ENCODE data around the gene RASAL2.
"Not testable (repeated sequence)": the region's sequence is repeated elsewhere in the genome, so short reads cannot be mapped to it uniquely, and the experiment has no call there.

Gene RASAL2

DNA sequence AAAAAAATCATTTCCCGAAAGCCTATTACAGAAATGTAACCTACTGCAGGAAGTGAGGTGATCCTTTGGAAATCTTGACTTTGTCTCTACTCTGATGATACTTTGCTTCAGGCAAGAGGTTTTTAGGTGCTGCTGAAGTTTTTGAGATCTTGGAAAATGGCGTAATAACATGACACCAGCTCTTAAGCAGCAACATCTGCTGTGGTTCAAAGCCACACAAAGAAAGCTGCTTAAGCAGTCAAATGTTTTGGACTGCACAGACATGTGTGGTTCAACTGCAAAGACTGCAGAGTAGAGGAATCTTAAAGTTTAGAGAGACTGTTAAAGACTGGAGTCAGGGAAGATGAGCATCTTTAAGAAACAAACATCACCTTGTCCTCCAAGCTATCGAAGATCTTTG lies 139.0 kb downstream of the RASAL2 start:
- Histone ChIP-seq H3K27me3 (ENCODE audit: control insufficient read depth in 1 of 2, insufficient read depth in 2 of 2, low read length in 2 of 2) (no peaks in the 10 kb centered on the region), H3K27ac (ENCODE audit: low read length) (no peak overlapping the region), H3K9me3 (ENCODE audit: control insufficient read depth in 2 of 2, low read length in 2 of 2) (no peaks in the 10 kb centered on the region), H3K4me3 (ENCODE audit: low read length in 2 of 2) (no peak overlapping the region), H3K9ac (ENCODE audit: low read length in 2 of 2) (no peak overlapping the region), H3K36me3 (ENCODE audit: control insufficient read depth in 2 of 2, insufficient read depth in 2 of 2, low read length in 2 of 2) (no peaks in the 10 kb centered on the region), H3K4me1 (ENCODE audit: control insufficient read depth, insufficient read depth, low read length) (no peaks in the 10 kb centered on the region)

GRCh38 chr1:178237121-178237520 lies 143.2 kb downstream of the RASAL2 start:
- H3K9me3 ChIP-seq (ENCODE audit: control insufficient read depth in 2 of 2, low read length in 2 of 2) = no peaks in the 10 kb centered on the region
- H3K4me3 ChIP-seq (ENCODE audit: low read length in 2 of 2) = no peak overlapping the region
- no peak overlapping the region for H3K27ac ChIP-seq (ENCODE audit: low read length)
- H3K4me1 ChIP-seq (ENCODE audit: control insufficient read depth, insufficient read depth, low read length) = no peaks in the 10 kb centered on the region
- H3K27me3 ChIP-seq (ENCODE audit: control insufficient read depth in 1 of 2, insufficient read depth in 2 of 2, low read length in 2 of 2) = no peaks in the 10 kb centered on the region
- H3K36me3 ChIP-seq (ENCODE audit: control insufficient read depth in 2 of 2, insufficient read depth in 2 of 2, low read length in 2 of 2) = no peaks in the 10 kb centered on the region
- H3K9ac ChIP-seq (ENCODE audit: low read length in 2 of 2) = no peak overlapping the region

GRCh38 chr1:178238722-178239510 lies 145.0 kb downstream of the RASAL2 start:
- Histone ChIP-seq H3K36me3 (ENCODE audit: control insufficient read depth in 2 of 2, insufficient read depth in 2 of 2, low read length in 2 of 2) (no peaks in the 10 kb centered on the region), H3K27me3 (ENCODE audit: control insufficient read depth in 1 of 2, insufficient read depth in 2 of 2, low read length in 2 of 2) (no peaks in the 10 kb centered on the region), H3K9ac (ENCODE audit: low read length in 2 of 2) (no peak overlapping the region), H3K9me3 (ENCODE audit: control insufficient read depth in 2 of 2, low read length in 2 of 2) (no peaks in the 10 kb centered on the region), H3K4me1 (ENCODE audit: control insufficient read depth, insufficient read depth, low read length) (no peaks in the 10 kb centered on the region), H3K4me3 (ENCODE audit: low read length in 2 of 2) (no peak overlapping the region), H3K27ac (ENCODE audit: low read length) (no peak overlapping the region)

DNA sequence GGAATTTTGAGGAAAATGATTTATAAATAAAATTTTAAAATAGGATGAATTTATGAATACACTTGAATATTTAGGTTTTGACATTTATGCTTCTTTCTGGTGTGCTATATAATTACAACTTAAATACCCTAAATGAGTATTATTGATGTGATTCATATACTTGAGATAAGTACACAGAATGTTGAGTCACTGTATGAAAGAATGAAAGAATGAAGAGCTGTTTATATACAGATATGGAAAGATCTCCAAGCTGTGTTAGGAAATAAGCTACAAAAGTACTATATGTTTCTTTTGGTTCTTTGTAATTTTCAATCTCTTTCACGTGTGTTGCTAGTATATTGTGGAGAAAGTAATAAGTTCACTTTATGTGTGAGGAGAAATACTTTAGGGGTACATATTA lies 147.2 kb downstream of the RASAL2 start:
- H3K4me3 ChIP-seq (ENCODE audit: low read length in 2 of 2) = no peak overlapping the region
- H3K4me1 ChIP-seq (ENCODE audit: control insufficient read depth, insufficient read depth, low read length) = no peaks in the 10 kb centered on the region
- no peaks in the 10 kb centered on the region for H3K9me3 ChIP-seq (ENCODE audit: control insufficient read depth in 2 of 2, low read length in 2 of 2)
- no peaks in the 10 kb centered on the region for H3K36me3 ChIP-seq (ENCODE audit: control insufficient read depth in 2 of 2, insufficient read depth in 2 of 2, low read length in 2 of 2)
- no peak overlapping the region for H3K9ac ChIP-seq (ENCODE audit: low read length in 2 of 2)
- no peak overlapping the region for H3K27ac ChIP-seq (ENCODE audit: low read length)
- H3K27me3 ChIP-seq (ENCODE audit: control insufficient read depth in 1 of 2, insufficient read depth in 2 of 2, low read length in 2 of 2) = no peaks in the 10 kb centered on the region

DNA sequence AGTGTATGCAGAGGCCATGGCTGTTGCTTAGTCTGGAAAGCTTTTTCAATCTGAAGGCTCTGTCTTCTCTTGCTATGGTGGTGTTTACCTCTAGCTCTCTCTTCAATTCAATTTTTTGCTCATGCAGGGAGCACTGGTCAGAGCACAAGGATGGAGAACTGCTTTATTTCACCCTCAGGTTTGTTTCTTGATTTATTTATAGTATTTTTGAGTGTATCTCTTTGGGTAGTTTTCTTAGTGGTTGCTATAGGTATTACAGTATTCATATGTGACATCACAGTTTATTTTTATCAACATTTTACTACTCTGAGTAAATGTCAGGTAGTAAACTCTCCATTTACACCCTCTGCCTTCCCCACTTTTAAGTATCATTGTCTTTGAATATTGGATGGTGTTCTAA lies 147.9 kb downstream of the RASAL2 start:
- Histone ChIP-seq H3K9ac (ENCODE audit: low read length in 2 of 2) (no peak overlapping the region), H3K27ac (ENCODE audit: low read length) (no peak overlapping the region), H3K4me3 (ENCODE audit: low read length in 2 of 2) (no peak overlapping the region)

GRCh38 chr1:178243119-178243518 lies 149.2 kb downstream of the RASAL2 start:
- no peak overlapping the region for H3K27ac ChIP-seq (ENCODE audit: low read length)
- no peak overlapping the region for H3K9ac ChIP-seq (ENCODE audit: low read length in 2 of 2)
- H3K4me3 ChIP-seq (ENCODE audit: low read length in 2 of 2) = no peak overlapping the region
- no peaks in the 10 kb centered on the region for H3K36me3 ChIP-seq (ENCODE audit: control insufficient read depth in 2 of 2, insufficient read depth in 2 of 2, low read length in 2 of 2)
- H3K9me3 ChIP-seq (ENCODE audit: control insufficient read depth in 2 of 2, low read length in 2 of 2) = no peaks in the 10 kb centered on the region
- H3K4me1 ChIP-seq (ENCODE audit: control insufficient read depth, insufficient read depth, low read length) = no peaks in the 10 kb centered on the region
- no peaks in the 10 kb centered on the region for H3K27me3 ChIP-seq (ENCODE audit: control insufficient read depth in 1 of 2, insufficient read depth in 2 of 2, low read length in 2 of 2)

More for the DNA sequence above, 147.9 kb downstream of the RASAL2 start:
- H3K27me3 ChIP-seq (ENCODE audit: control insufficient read depth in 1 of 2, insufficient read depth in 2 of 2, low read length in 2 of 2) = no peaks in the 10 kb centered on the region
- H3K4me1 ChIP-seq (ENCODE audit: control insufficient read depth, insufficient read depth, low read length) = no peaks in the 10 kb centered on the region
- no peaks in the 10 kb centered on the region for H3K36me3 ChIP-seq (ENCODE audit: control insufficient read depth in 2 of 2, insufficient read depth in 2 of 2, low read length in 2 of 2)
- H3K9me3 ChIP-seq (ENCODE audit: control insufficient read depth in 2 of 2, low read length in 2 of 2) = no peaks in the 10 kb centered on the region

DNA sequence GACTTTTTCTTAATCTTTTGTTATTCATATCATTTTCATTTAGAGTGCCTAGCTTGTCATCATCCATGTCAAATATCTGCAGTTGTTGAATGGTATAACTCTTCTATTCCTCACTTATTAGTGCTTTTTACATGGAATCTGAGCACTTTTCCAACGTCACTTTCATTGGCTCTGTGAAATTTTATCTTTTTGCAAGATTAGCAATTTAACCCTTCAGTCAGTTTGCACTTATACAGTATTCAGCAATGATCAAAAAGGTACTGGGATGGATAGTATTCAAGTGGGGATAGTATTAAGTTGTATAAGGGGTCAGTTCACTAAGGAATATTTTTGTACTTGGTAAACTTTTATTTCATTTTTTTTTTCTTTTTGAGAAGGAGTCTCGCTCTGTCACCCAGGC lies 150.0 kb downstream of the RASAL2 start:
- Histone ChIP-seq H3K27ac (ENCODE audit: low read length) (no peak overlapping the region), H3K36me3 (ENCODE audit: control insufficient read depth in 2 of 2, insufficient read depth in 2 of 2, low read length in 2 of 2) (no peaks in the 10 kb centered on the region), H3K27me3 (ENCODE audit: control insufficient read depth in 1 of 2, insufficient read depth in 2 of 2, low read length in 2 of 2) (no peaks in the 10 kb centered on the region)

GRCh38 chr1:178248284-178248683 lies 154.4 kb downstream of the RASAL2 start:
- not testable (repeated sequence) for H3K4me1 ChIP-seq (ENCODE audit: control insufficient read depth, insufficient read depth, low read length)

More for the DNA sequence above, 150.0 kb downstream of the RASAL2 start:
- no peaks in the 10 kb centered on the region for H3K9me3 ChIP-seq (ENCODE audit: control insufficient read depth in 2 of 2, low read length in 2 of 2)
- no peaks in the 10 kb centered on the region for H3K4me1 ChIP-seq (ENCODE audit: control insufficient read depth, insufficient read depth, low read length)
- H3K4me3 ChIP-seq (ENCODE audit: low read length in 2 of 2) = no peak overlapping the region
- no peak overlapping the region for H3K9ac ChIP-seq (ENCODE audit: low read length in 2 of 2)

GRCh38 chr1:178253581-178253980 lies 159.7 kb downstream of the RASAL2 start:
- not testable (repeated sequence) for H3K27ac ChIP-seq (ENCODE audit: low read length); H3K36me3 ChIP-seq (ENCODE audit: control insufficient read depth in 2 of 2, insufficient read depth in 2 of 2, low read length in 2 of 2); H3K4me1 ChIP-seq (ENCODE audit: control insufficient read depth, insufficient read depth, low read length); H3K27me3 ChIP-seq (ENCODE audit: control insufficient read depth in 1 of 2, insufficient read depth in 2 of 2, low read length in 2 of 2); H3K9me3 ChIP-seq (ENCODE audit: control insufficient read depth in 2 of 2, low read length in 2 of 2); H3K9ac ChIP-seq (ENCODE audit: low read length in 2 of 2); H3K4me3 ChIP-seq (ENCODE audit: low read length in 2 of 2)

More at GRCh38 chr1:178248284-178248683, 154.4 kb downstream of the RASAL2 start:
- H3K9me3 ChIP-seq (ENCODE audit: control insufficient read depth in 2 of 2, low read length in 2 of 2); H3K9ac ChIP-seq (ENCODE audit: low read length in 2 of 2); H3K36me3 ChIP-seq (ENCODE audit: control insufficient read depth in 2 of 2, insufficient read depth in 2 of 2, low read length in 2 of 2); H3K27me3 ChIP-seq (ENCODE audit: control insufficient read depth in 1 of 2, insufficient read depth in 2 of 2, low read length in 2 of 2); H3K27ac ChIP-seq (ENCODE audit: low read length); H3K4me3 ChIP-seq (ENCODE audit: low read length in 2 of 2): not testable (repeated sequence)

DNA sequence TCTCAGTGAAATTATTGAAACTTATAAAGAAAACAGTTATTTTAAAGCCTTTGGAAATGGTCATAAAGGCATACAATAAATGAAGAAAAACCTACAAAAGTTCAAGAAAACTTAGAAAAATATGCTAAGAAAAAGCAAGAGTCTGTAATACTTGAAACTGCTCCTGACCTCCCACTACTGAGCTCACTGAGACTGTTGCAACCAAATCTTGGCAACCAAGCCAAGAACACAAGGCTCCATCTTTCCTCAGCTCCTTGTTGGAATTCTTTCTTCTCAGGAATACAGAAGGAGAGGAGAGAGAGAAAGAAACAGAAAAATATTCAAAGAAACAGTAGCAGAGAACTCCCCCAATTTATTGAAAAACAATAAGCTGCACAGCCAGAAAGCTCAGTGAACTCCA lies 160.5 kb downstream of the RASAL2 start:
- Histone ChIP-seq H3K9ac (ENCODE audit: low read length in 2 of 2) (no peak overlapping the region), H3K36me3 (ENCODE audit: control insufficient read depth in 2 of 2, insufficient read depth in 2 of 2, low read length in 2 of 2) (no peaks in the 10 kb centered on the region), H3K27ac (ENCODE audit: low read length) (no peak overlapping the region), H3K4me3 (ENCODE audit: low read length in 2 of 2) (no peak overlapping the region), H3K4me1 (ENCODE audit: control insufficient read depth, insufficient read depth, low read length) (no peaks in the 10 kb centered on the region), H3K9me3 (ENCODE audit: control insufficient read depth in 2 of 2, low read length in 2 of 2) (no peaks in the 10 kb centered on the region), H3K27me3 (ENCODE audit: control insufficient read depth in 1 of 2, insufficient read depth in 2 of 2, low read length in 2 of 2) (no peaks in the 10 kb centered on the region)

DNA sequence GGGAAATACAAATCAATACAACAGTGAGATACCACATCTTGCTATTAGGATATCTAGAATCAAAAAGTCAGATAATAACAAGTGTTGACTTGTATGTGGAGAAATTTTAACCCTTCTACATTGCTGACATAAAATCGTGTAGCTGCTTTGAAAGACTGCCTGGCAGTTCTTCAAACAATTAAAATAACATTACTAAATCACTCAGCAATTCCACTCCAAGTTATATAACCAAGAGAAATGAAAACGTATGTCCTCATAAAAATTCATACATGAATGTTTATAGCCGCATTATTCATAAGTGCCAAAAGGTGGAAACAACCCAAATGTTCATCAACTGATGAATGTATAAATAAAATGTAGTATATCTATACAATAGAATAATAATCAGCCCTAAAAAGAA lies 164.6 kb downstream of the RASAL2 start:
- H3K4me1 ChIP-seq (ENCODE audit: control insufficient read depth, insufficient read depth, low read length) = no peaks in the 10 kb centered on the region
- no peak overlapping the region for H3K9ac ChIP-seq (ENCODE audit: low read length in 2 of 2)
- no peaks in the 10 kb centered on the region for H3K36me3 ChIP-seq (ENCODE audit: control insufficient read depth in 2 of 2, insufficient read depth in 2 of 2, low read length in 2 of 2)
- no peaks in the 10 kb centered on the region for H3K9me3 ChIP-seq (ENCODE audit: control insufficient read depth in 2 of 2, low read length in 2 of 2)
- H3K27ac ChIP-seq (ENCODE audit: low read length) = no peak overlapping the region
- H3K27me3 ChIP-seq (ENCODE audit: control insufficient read depth in 1 of 2, insufficient read depth in 2 of 2, low read length in 2 of 2) = no peaks in the 10 kb centered on the region
- no peak overlapping the region for H3K4me3 ChIP-seq (ENCODE audit: low read length in 2 of 2)
